GM18873 (cell line): Measurements from ENCODE around the gene C17orf58.
"Not testable (repeated sequence)": the region's sequence is repeated elsewhere in the genome, so short reads cannot be mapped to it uniquely, and the experiment has no call there.

Source experiments
- ATAC-seq: cut with Tn5 transposase; IDR thresholded peaks from one replicate; pipeline ENCODE4 v1.9.1; 2021; ENCODE audit warnings: mild to moderate bottlenecking, moderate library complexity, moderate number of reproducible peaks; ENCODE audit not compliant: unreplicated experiment, low FRiP score

C17orf58 gene

DNA sequence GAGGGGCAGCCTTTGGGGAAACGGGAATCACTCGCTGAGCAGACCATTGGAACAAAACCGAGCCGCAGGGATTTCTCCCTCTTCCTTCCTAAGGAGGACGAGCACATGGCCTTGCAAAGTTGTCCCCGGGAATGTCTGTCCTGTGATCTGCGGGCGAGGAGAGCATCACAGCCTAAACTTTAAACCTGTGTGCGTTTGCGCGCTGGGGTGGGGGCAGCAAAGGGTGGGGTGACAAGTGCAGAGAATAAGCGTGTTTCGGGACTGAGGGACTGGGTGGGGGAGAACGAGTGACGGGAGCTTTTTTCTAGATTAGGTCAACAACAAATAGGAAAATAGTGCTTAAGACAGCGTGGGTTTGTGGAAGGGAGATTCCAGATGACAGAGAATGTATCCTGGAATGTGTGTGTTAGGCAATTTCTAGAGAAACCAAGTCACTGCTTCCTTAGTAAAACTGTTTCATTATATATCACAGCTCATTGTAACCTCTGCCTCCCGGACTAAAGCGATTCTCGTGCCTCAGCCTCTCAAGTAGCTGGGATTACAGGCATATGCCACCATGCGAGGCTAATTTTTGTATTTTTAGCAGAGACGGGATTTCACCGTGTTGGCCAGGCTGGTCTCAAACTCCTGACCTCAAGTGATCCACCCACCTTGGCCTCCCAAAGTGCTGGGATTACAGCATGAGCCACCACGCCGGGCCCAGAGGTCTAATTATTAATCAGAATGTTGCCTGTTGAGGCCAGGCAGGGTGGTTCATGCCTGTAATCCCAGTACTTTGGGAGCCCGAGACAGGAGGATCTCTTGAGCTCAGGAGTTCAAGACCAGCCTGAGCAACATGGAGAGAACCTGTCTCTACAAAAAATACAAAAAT, at the start of gene C17orf58:
Gene C17orf58, minus strand, starts transcription at position 169 of the 871 bp plus-strand sequence. CDS start 271 bp downstream, outside the sequence.
- not testable (repeated sequence) for ATAC-seq

DNA sequence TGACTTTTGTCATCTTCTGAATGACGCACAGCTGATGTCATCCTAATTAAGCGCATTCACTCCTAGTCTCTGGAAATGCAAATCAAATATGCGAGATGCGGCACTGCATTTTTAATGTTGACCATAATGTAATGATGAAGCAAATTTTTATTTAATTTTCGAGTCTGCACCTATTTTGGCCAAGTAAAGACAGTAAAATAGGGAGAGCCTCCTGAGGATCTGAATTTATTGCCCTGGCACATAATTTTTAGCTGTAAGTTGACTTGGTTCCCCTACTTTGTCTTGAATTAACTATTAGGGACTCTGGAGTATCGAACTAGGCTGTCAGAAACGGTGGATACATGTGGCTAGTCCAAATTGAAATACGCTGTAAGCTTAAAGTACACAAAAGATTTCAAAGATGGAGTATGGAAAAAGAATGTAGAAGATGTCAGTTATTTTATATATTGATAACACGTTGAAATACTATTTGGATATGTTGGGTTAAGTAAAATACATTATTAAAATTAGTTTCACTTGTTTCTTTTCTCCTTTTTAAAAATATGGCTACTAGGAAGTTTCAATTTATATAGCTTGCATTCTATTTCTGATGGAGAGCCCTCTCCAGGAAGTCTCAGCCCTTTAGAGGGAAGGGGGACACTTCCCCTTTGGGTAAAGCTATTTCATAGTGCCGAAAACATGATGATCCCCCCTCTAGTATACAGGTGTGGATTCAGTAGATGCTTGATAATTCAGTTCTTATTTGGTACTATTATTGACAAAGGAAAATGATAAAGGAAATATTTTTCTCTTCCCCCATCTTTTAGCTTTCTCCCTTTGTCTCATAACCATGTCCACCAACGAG, 40.3 kb upstream of the C17orf58 start:
- no peak for ATAC-seq

DNA sequence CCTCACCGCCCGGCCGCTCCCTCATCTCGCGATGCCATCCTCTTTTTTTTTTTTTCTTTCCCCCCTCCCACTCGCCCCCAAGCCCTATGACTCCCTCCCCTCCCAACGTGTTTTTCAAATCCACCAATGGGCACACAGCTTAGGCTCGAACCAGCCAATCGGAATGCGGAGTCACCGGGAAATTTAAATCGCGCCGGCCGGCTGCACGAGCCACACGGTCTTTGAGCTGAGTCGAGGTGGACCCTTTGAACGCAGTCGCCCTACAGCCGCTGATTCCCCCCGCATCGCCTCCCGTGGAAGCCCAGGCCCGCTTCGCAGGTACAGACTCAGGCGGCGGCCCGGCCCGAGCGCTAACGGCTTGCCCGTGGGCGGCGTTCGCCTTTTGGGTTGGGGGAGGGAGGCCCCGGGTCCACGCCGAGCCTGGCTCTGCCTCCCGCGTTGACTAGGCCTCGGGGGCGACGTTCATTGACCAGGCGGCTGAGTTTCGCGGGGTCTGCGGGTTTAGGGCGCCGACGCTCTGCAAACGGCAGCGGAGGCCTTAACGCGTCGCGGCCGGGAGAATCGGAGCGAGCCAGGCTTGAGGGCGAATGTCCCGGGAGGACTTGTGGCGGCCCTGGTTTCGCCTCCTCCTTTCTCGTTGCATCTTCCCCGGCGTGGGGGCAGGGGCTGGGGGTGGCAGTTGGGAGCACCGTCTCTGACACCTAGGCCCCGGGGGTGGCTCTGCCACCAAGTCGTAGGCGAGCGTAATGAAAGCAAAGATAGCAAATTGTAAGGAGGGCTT, 39.4 kb upstream of the C17orf58 start, which contains the start of gene KPNA2:
Gene KPNA2, plus strand, starts transcription at position 213 of the 781 bp plus-strand sequence. CDS start 1,398 bp downstream, outside the sequence.
- peak; percentile 87 for ATAC-seq

DNA sequence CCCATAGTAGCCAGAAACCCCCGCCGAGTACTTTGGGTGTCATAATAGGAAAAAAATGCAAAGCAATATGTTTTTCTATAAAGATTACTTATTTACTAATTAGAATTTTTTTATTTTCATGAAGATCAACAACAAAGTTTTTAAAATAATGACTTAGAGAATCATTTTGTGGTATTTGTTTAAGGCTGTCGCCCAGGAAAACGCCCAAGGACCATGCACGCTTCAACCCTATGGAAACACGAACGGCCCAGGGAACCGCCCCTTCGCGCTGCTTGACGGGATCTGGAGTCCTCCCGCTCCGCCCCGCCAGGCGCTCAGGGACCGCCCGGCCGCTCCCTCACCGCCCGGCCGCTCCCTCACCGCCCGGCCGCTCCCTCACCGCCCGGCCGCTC, 38.9 kb upstream of the C17orf58 start:
- ATAC-seq, result peak; percentile 73

DNA sequence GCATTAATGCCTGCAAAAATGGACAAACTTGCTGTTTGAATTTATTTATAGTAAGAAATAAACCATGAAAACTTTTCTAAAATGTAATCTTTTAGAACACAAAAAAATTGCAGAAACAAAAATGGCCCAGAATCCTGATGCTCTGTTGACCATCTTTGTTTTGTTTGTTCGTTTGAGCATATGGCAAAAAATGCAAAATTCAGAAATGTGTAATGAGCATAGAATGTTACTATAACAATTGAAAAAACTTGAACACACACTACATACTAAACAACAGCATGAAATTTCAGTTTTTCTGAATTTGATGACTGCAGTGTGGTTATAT, 38.1 kb upstream of the C17orf58 start:
- ATAC-seq, result no peak

DNA sequence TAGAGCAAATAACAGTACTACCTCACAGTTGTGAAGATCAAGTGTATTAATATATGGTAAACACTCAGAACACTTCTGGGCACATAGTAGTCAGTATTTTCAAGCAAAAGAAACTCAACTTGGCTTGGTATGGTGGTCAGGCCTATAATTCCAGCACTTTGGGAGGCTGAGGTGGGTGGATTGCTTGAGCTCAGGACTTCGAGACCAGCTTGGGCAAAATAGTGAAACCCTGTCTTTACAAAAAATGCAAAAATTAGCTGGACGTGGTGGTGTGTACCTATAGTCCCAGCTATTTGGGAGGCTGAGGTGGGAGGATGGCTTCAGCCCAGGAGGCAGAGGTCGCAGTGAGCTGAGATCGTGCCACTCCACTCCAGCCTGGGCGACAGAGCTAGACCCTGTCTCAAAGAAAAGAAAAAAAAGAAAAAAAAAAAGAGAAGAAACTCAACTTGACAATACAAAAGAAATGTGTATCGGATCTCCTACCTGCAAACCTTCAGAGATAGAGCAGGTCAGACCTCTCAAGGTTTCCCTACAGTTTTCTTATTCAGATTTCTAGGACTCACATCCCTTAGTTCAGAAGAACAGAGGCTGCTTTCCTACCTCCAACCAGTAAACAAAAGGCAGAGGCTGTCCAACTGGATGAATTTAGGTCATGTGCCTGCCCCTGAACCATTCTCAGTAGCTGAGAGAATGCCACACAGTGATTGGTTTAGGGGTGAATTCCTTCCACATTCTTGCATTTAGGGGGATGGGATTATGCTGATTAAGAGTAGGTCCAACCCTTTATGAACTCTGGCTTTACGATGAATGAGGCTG, 37.6 kb upstream of the C17orf58 start:
- ATAC-seq, result no peak

DNA sequence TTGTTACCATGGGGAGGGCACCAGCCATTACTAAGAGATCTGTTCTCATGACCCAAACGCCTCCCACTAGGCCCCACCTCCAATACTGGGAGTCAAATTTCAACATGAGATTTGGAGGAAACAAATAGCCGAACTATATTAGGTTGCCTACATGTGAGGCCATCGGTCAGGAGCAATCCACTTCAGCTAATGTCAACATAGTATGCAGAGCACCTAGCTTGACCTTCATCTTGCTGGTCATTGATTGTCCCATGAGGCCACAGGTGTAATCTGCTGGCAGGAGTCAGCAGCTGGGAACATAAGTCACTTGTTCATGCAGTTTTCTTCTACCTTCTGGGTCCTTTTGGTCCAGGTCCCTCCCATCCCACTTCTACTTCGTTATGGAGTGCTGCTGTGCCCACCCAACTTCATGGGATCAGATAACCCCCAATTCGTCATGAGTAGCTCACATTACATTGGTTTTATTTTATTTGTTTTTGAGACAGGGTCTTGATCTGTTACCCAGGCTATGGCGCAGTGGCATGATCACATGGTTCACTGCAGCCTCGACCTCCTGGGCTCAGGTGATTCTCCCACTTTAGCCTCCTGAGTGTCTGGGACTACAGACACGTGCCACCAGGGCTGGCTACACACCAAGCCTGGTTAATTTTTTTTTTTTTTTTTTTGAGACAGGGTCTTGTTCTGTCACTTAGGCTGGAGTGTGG, 33.4 kb upstream of the C17orf58 start:
- no peak for ATAC-seq

DNA sequence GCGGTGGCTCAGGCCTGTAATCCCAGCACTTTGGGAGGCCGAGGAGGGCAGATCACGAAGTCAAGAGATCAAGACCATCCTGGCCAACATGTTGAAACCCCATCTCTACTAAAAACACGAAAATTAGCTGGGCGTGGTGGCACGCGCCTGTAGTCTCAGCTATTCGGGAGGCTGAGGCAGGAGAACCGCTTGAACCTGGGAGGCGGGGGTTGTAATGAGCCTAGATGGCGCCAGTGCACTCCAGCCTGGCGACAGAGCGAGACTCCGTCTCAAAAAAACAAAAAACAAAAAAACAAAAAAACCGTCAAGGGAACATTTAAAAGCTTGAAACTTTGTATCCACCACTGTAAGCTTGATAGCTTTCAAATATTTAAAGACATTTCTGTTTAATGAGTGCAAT, 26.3 kb upstream of the C17orf58 start:
- ATAC-seq, result not testable (repeated sequence)

DNA sequence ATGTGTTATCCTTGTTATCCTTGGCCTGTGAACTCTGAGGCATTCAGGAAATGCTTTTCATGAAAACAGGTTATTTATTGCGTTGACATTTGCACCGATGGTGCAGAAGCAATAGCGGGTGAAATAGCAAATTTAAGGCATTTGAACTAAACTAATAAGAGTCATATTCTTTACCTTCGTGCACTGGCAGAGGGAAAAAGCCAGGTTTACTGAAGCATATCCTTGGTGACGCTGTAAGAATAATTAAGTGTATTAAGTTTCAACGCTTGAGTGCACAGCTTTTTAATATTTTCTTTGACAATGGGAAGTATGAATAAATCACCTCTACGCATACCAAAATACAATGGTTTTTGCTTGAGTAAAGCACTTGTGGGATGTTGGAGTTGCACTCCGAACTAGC, 25.7 kb upstream of the C17orf58 start:
- ATAC-seq, result no peak

DNA sequence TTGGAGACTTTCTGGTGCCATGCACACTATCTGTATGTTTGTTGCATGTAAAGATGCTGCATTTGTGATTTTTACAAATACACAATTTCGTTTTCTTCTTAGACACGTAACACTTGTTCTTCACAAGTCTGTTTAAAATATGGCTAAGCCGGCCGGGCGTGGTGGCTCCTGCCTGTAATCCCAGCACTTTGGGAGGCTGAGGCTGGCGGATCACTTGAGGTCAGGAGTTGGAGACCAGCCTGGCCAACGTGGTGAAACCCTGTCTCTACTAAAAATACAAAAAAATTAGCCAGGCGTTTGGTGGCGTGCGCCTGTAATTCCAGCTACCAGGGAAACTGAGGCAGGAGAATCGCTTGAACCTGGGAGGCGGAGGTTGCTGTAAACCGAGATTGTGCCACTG, 24.5 kb upstream of the C17orf58 start:
- ATAC-seq, result not testable (repeated sequence)

DNA sequence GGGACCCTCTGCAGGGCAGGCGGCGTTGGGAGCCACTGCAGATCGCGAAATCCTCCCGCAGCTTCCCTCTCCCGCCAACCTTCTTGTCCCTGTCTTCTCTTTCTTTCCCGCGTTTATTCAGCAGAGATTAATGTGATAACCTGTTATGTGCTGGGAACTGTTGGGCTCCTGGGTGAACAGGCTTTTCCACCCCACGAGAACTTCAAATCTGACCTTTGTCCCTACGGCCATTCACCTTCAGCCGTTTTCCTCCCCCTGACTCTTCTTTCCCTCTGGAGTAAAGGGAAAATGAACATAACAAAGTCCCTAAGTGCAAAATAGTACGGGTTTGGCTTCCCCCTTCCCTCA, 24.1 kb upstream of the C17orf58 start:
- no peak for ATAC-seq

DNA sequence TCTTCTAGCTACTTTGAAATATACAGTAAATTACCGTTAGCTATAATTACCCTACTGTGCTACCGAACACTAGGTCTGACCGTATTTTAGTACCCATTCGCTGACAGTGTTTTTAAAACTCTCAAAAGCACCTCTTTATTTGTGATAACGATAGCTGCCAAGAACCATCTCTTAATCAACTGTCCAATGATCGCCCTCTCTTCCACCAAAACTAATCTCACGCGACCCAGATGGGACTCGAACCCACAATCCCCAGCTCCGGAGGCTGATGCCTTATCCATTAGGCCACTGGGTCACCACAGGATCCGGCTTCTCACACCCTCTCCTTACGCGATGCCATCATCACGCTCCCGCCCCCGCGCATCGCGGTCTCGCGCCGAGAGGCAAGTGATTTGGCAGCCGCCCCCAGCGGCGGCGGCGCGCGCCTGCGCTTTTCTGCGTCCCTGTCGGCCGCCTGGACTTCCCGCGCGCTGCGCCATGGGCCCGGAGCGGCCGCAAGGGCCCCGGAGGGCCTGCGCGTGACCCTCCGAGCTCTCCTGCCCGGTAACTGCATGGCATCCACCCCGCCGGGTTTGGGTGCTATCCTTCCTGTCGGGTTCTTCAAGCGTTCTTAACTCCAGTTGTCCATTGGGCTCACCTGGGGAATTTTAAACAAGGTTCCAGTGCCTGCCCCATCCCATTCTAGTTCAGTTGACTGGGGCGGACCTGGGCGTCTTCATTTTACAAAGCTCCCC, 23.6 kb upstream of the C17orf58 start:
- ATAC-seq, result peak; percentile 89

DNA sequence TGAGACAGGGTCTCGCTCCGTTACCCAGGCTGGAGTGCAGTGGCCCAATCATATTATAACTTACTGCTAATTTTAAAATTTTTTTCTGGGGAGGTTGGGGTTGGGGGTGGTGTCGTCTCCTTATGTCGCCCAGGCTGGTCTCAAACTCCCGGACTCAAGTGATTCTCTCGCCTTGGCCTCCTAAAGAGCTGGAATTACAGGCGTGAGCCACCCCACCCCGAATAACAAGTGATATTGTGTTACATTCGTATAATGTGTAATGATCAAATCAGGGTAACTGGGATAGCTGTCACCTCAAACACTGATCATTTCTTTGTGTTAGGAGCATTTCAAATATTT, 23.0 kb upstream of the C17orf58 start:
- ATAC-seq, result no peak

DNA sequence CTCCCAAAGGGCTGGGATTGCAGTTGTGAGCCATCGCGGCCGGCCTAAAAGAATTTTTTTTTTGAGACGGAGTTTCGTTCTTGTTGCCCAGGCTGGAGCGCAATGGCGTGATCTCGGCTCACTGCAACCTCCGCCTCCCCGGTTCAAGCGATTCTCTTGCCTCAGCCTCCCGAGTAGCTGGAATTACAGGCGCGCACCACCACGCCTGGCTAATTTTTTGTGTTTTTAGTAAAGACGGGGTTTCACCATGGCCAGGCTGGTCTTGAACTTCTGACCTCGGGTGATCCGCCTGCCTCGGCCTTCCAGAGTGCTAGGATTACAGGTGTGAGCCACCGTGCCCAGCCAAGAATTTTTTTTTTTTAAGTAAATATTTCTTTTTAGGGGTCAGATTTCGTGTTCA, 22.2 kb upstream of the C17orf58 start:
- not testable (repeated sequence) for ATAC-seq

DNA sequence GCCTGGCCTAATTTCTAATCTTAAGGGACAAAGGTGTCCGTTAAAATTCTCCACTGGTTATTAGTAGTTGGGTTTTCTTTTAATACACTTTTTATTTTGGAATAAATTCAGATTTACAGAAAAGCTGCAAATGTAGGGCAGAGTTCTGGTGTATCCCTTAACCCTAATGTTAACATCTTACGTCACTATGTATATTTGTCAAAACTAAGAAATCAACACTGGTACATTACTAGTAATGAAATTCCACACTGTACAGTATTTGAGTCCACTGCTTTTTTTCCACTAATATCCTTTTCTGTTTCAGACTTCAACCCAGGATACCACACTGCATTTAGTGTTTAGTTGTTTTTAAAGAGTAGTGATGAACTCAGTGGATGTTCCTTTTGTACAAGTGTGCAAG, 20.6 kb upstream of the C17orf58 start:
- no peak for ATAC-seq

DNA sequence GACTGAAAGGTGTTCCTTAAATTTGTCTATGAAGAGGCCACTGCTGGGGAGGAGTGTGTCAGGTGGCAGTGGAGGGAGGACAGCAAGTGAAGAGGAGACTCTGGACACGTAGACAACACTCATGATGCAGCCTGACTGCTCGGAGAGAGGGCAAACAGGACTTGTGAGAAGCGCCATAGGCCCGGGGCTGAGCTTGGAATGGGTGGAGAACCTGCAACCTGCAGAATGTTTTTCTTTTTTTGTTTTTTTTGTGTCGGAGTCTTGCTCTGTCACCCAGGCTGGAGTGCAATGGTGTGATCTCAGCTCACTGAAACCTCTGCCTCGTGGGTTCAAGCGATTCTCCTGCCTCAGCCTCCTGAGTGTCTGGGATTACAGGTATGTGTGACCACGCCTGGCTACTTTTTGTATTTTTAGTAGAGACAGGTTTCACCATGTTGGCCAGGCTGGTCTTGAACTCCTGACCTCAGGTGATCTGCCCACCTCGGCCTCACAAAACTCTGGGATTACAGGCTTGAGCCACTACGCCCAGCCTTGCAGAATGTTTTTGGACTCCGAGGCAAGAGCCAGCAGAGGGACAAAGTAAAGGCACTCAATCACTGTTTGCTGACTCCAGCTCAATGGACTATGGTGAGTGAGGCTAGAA, 18.9 kb upstream of the C17orf58 start:
- ATAC-seq, result no peak

DNA sequence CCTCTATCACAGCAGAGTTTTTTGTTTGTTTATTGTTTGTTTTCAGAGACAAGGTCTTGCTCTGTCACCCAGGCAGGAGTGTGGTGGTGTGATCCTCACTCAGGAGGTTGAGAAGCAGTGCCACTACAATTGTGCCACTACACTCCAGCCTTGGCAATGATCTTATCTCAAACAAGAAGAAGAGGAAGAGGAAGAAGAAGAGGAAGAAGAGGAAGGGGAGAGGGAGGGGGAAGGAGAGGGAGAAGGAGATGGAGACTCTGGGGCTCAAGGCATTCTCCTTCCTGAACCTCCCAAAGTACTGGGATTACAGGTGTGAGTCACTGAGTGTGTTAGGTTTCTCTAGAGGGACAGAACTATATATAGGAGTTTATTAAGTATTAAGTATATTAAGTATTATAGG, 17.1 kb upstream of the C17orf58 start:
- ATAC-seq, result no peak

DNA sequence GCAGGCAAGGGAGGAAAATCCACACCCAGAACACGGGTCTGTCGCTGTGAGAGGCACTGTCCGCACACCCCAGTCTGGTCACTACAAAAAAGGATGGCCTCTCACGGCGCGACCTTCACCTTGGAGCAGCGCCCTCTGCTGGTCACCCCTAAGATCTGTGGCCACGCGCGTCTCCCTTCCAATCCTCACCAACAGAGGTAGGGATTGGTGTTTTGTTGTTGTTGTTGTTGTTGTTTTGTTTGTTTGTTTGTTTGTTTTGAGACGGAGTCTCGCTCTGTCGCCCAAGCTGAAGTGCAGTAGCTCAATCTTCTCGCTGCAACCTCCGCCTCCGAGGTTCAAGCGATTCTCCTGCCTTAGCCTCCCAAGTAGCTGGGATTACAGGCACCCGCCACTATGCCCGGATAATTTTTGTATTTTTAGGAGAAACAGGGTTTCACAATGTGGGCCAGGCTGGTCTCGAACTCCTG, 15.0 kb upstream of the C17orf58 start:
- ATAC-seq, result no peak
